Measurements from ENCODE around the gene ATAD3C.
"Not testable (repeated sequence)": the region's sequence is repeated elsewhere in the genome, so short reads cannot be mapped to it uniquely, and the experiment has no call there.

ATAD3C gene

GRCh38 chr1:1442069-1442770 is 7.3 kb upstream of the ATAD3C start:
- DNase-seq (ENCODE audit: low read depth): no peak

GRCh38 chr1:1446631-1447030 is 2.9 kb upstream of the ATAD3C start:
- DNase-seq (ENCODE audit: low read depth): not testable (repeated sequence)

GRCh38 chr1:1450616-1451015 is 1.1 kb downstream of the ATAD3C start:
- DNase-seq (ENCODE audit: low read depth): not testable (repeated sequence)

- DNase-seq (ENCODE audit: low read depth): no peak
Measured at GRCh38 chr1:1451696-1452364, 2.3 kb downstream of the ATAD3C start.

- DNase-seq (ENCODE audit: low read depth): not testable (repeated sequence)
Measured at GRCh38 chr1:1452365-1452739, 2.9 kb downstream of the ATAD3C start.

GRCh38 chr1:1452882-1453281 is 3.4 kb downstream of the ATAD3C start:
- no peak for DNase-seq (ENCODE audit: low read depth)

GRCh38 chr1:1454286-1455056 is 5.0 kb downstream of the ATAD3C start:
- not testable (repeated sequence) for DNase-seq (ENCODE audit: low read depth)

- DNase-seq (ENCODE audit: low read depth): no peak
Measured at GRCh38 chr1:1455366-1455884, 5.9 kb downstream of the ATAD3C start.

- not testable (repeated sequence) for DNase-seq (ENCODE audit: low read depth)
Measured at GRCh38 chr1:1455934-1456333, 6.4 kb downstream of the ATAD3C start.

GRCh38 chr1:1456683-1457255 is 7.3 kb downstream of the ATAD3C start:
- not testable (repeated sequence) for DNase-seq (ENCODE audit: low read depth)

GRCh38 chr1:1459156-1459555 is 9.7 kb downstream of the ATAD3C start:
- not testable (repeated sequence) for DNase-seq (ENCODE audit: low read depth)

- DNase-seq (ENCODE audit: low read depth): not testable (repeated sequence)
Measured at GRCh38 chr1:1459711-1460110, 10.2 kb downstream of the ATAD3C start.

- DNase-seq (ENCODE audit: low read depth): no peak
Measured at GRCh38 chr1:1460540-1461130, 11.1 kb downstream of the ATAD3C start.

GRCh38 chr1:1461721-1462317 is 12.3 kb downstream of the ATAD3C start:
- DNase-seq (ENCODE audit: low read depth): no peak

- no peak for DNase-seq (ENCODE audit: low read depth)
Measured at GRCh38 chr1:1462318-1462966, 13.0 kb downstream of the ATAD3C start.

GRCh38 chr1:1463312-1463711 is 13.8 kb downstream of the ATAD3C start:
- DNase-seq (ENCODE audit: low read depth): no peak

- DNase-seq (ENCODE audit: low read depth): not testable (repeated sequence)
Measured at GRCh38 chr1:1468196-1468985, 18.9 kb downstream of the ATAD3C start.

GRCh38 chr1:1470626-1471388 is 21.3 kb downstream of the ATAD3C start:
- no peak for DNase-seq (ENCODE audit: low read depth)

GRCh38 chr1:1471389-1472052 is 22.0 kb downstream of the ATAD3C start, which contains the start of gene ATAD3B:
Gene ATAD3B, plus strand, starts transcription at chr1:1471765. Its CDS starts 120 bp downstream, at chr1:1471885.
- DNase-seq (ENCODE audit: low read depth): peak; percentile 91

All from stimulated activated CD8-positive, alpha-beta memory T cell treated with anti-CD3 and anti-CD28 coated beads, Interleukin-7, amount 100 ng/mL, for 24 hours (primary cell).